ENCODE results near the gene MED10. TPM values are rescaled to one million over a fixed set of nuclear protein-coding genes. Genes with fewer than 3 reads are reported as not detected.

MED10 gene
- polyA plus RNA-seq, 1 of the 3 experiments (the other 2 are of a cell fraction), result 75.9 TPM

- 38% methylated on average over 9 of the region's 13 CpGs for WGBS (ENCODE audit: low lambda C conversion rate)
- Histone ChIP-seq H3K27ac (ENCODE audit: low read depth in 2 of 2, low read length in 1 of 2) (no peak overlapping the region), H3K9me2 (no peaks in the 10 kb centered on the region), H3K9me3 (no peaks in the 10 kb centered on the region), H3K9ac (no peak overlapping the region), H3K36me3 (replicated peaks in 1 of 2; ENCODE audit: control insufficient read depth in 1 of 2, insufficient read depth in 2 of 2, low read length in 1 of 2) (no peaks in the 10 kb centered on the region), H3K27me3 (ENCODE audit: insufficient read depth) (no peaks in the 10 kb centered on the region), H3K79me2 (ENCODE audit: insufficient read depth) (no peaks in the 10 kb centered on the region), H3F3A (replicated peaks; ENCODE audit: insufficient read depth) (no peaks in the 10 kb centered on the region), H3K4me1 (ENCODE audit: control insufficient read depth in 1 of 2, insufficient read depth in 2 of 2, low read depth in 1 of 2, low read length in 1 of 2) (no peaks in the 10 kb centered on the region), H4K20me1 (ENCODE audit: insufficient read depth) (no peaks in the 10 kb centered on the region), H2AFZ (ENCODE audit: low read depth) (no peak overlapping the region), H3K4me2 (no peak overlapping the region), H3K4me3 (ENCODE audit: low read depth in 2 of 2, low read length in 1 of 2) (no peak overlapping the region)
- TF ChIP-seq TCF12 (IDR thresholded peaks at IDR 0.05), result no peak
- no peak for TF ChIP-seq MAX (IDR thresholded peaks at IDR 0.05; ENCODE audit: low read depth)
- TF ChIP-seq GATA2 (CRISPR knock-in tag; IDR thresholded peaks at IDR 0.05), result no peak
- TF ChIP-seq MXI1 (IDR thresholded peaks at IDR 0.05; ENCODE audit: low read depth, low read length), result no peak
- TF ChIP-seq MEF2A (IDR thresholded peaks at IDR 0.05; ENCODE audit: borderline replicate concordance, low read depth), result no peak
- TF ChIP-seq NRF1 (IDR thresholded peaks at IDR 0.05; ENCODE audit: low read depth, low read length), result no peak
- TF ChIP-seq USF1 (IDR thresholded peaks at IDR 0.05; ENCODE audit: borderline replicate concordance, low read depth), result no peak
- POLR2A ChIA-PET, result no interaction called here
- DNase-seq, result no peak
- CTCF ChIA-PET, result no interaction called here
Measured at GRCh38 chr5:6423327-6424109, 45.2 kb upstream of the MED10 start.

DNA sequence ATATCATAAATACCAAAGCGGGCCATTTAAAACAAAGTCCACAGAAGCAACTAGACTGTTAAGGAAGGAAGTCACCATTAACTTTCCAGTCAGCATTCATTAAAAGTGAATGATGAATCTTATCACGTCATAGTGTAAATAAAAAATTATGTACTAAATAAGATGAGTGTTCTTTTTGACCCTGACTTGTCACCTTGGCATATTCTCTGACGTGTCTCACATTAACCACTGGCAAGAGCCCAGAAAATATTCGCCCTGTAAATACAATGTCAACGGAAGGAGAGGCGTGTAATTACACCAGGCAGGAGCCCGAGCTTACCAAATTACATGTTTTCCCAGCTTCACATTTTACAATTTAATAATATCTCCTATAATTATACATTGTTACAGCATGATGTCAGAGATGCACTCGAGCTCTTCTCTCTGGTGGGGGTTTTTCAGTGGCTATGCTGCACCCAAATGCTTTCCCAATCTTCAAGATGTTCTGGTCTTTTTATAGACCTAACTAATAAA, 41.0 kb upstream of the MED10 start:
- Histone ChIP-seq H3F3A (replicated peaks; ENCODE audit: insufficient read depth) (no peaks in the 10 kb centered on the region), H3K27ac (ENCODE audit: low read depth in 2 of 2, low read length in 1 of 2) (no peak overlapping the region), H3K36me3 (replicated peaks in 1 of 2; ENCODE audit: control insufficient read depth in 1 of 2, insufficient read depth in 2 of 2, low read length in 1 of 2) (no peaks in the 10 kb centered on the region), H4K20me1 (ENCODE audit: insufficient read depth) (no peaks in the 10 kb centered on the region), H3K9ac (no peak overlapping the region), H3K79me2 (ENCODE audit: insufficient read depth) (no peaks in the 10 kb centered on the region), H3K9me2 (no peaks in the 10 kb centered on the region), H3K4me3 (ENCODE audit: low read depth in 2 of 2, low read length in 1 of 2) (no peak overlapping the region), H3K4me2 (no peak overlapping the region), H2AFZ (ENCODE audit: low read depth) (no peak overlapping the region), H3K4me1 (ENCODE audit: control insufficient read depth in 1 of 2, insufficient read depth in 2 of 2, low read depth in 1 of 2, low read length in 1 of 2) (peaks cover 0 to 4% of the 10 kb centered on the region in 2 experiments; a peak in 1 of 4 replicates), H3K9me3 (no peaks in the 10 kb centered on the region), H3K27me3 (ENCODE audit: insufficient read depth) (no peaks in the 10 kb centered on the region)
- TF ChIP-seq PBX3 (IDR thresholded peaks at IDR 0.05) (no peak), POLR2AphosphoS5 (IDR thresholded peaks at IDR 0.05; ENCODE audit: low read depth, low read length) (no peak), FOXJ3 (CRISPR knock-in tag; IDR thresholded peaks at IDR 0.05) (no peak), RFX5 (IDR thresholded peaks at IDR 0.05; ENCODE audit: low read length) (no peak), RAD21 (IDR thresholded peaks at IDR 0.05; ENCODE audit: low read length) (no peak), YY1 (IDR thresholded peaks at IDR 0.05; ENCODE audit: low read depth) (no peak), EP300 (IDR thresholded peaks at IDR 0.05; ENCODE audit: borderline replicate concordance in 1 of 2, low read depth in 1 of 2, low read length in 1 of 2) (no peak), FOXM1 (IDR thresholded peaks at IDR 0.05; ENCODE audit: low read depth) (no peak), RCOR1 (IDR thresholded peaks at IDR 0.05; ENCODE audit: low read length) (no peak), CHD2 (IDR thresholded peaks at IDR 0.05; ENCODE audit: low read length, partially characterized antibody) (no peak), TAF1 (IDR thresholded peaks at IDR 0.05; ENCODE audit: borderline replicate concordance, low read depth, low read length) (no peak), MAX (IDR thresholded peaks at IDR 0.05; ENCODE audit: low read depth) (no peak), GATA2 (CRISPR knock-in tag; IDR thresholded peaks at IDR 0.05) (no peak)
- ChIA-PET CTCF (no interaction called here), POLR2A (no interaction called here)
- WGBS (ENCODE audit: low lambda C conversion rate), result 39% methylated on average over 8 of the region's 8 CpGs
- DNase-seq, result no peak

All from SK-N-SH (cell line).